SU-DHL-6 (cell line): Measurements from ENCODE around the gene RFK.

ENCODE experiments used
- H2AFZ ChIP-seq: fragments of 200-600 bp; sonication (generic); 2 replicates; pipeline ENCODE4 v1.6.1; 2014; ENCODE audit warnings: low read depth, mild to moderate bottlenecking, moderate library complexity, mixed read lengths, antibody characterized with exemption, low read length; ENCODE audit not compliant: severe bottlenecking
- H3F3A ChIP-seq: fragments of 200-600 bp; shearing (Covaris generic); 2 replicates; pipeline ENCODE4 v1.6.0; 2016; ENCODE audit warnings: antibody characterized with exemption, mild to moderate bottlenecking; ENCODE audit not compliant: insufficient read depth
- H3K27ac ChIP-seq: fragments of 200-600 bp; sonication (generic); 2 replicates; pipeline ENCODE4 v1.5.1; 2016; ENCODE audit warnings: low read depth, mild to moderate bottlenecking, low read length, moderate library complexity, mixed read lengths
- H3K27me3 ChIP-seq: fragments of 200-600 bp; sonication (generic), shearing (Covaris generic); 2 replicates; pipeline ENCODE4 v1.6.0; 2014; ENCODE audit warnings: mild to moderate bottlenecking, low read length
- H3K36me3 ChIP-seq: fragments of 200-600 bp; sonication (generic); 2 replicates; pipeline ENCODE4 v1.6.1; 2014; ENCODE audit warnings: mild to moderate bottlenecking, low read length, mixed read lengths
- H3K4me2 ChIP-seq: fragments of 300-600, 200-600 bp; shearing (Covaris generic), sonication (generic); 2 replicates; pipeline ENCODE4 v1.6.0; 2014; ENCODE audit warnings: low read length, low read depth, mild to moderate bottlenecking; ENCODE audit not compliant: poor library complexity, severe bottlenecking
- H3K4me3 ChIP-seq: fragments of 200-600 bp; sonication (generic); 2 replicates; pipeline ENCODE4 v1.5.1; 2014; ENCODE audit warnings: antibody characterized with exemption, low read length, mild to moderate bottlenecking, mixed read lengths; ENCODE audit not compliant: insufficient read depth, poor library complexity, severe bottlenecking
- H3K79me2 ChIP-seq: fragments of 200-600 bp; sonication (generic); 2 replicates; pipeline ENCODE4 v1.6.1; 2014; ENCODE audit warnings: mild to moderate bottlenecking, low read length, moderate library complexity; ENCODE audit not compliant: insufficient read depth
- H3K9ac ChIP-seq: fragments of 200-600 bp; sonication (generic); 2 replicates; pipeline ENCODE4 v1.7.0; 2014; ENCODE audit warnings: mild to moderate bottlenecking, low read length
- H3K9me2 ChIP-seq: fragments of 200-600 bp; sonication (generic); replicated peaks from 2 replicates; pipeline ENCODE4 v1.6.1; 2014; ENCODE audit warnings: low read length; ENCODE audit not compliant: insufficient read depth
- H3K9me3 ChIP-seq: fragments of 200-600 bp; sonication (generic); 2 replicates; pipeline ENCODE4 v1.6.1; 2014; ENCODE audit warnings: low read length, mixed read lengths; ENCODE audit not compliant: insufficient read depth
- H4K20me1 ChIP-seq: fragments of 200-600 bp; sonication (generic); 2 replicates; pipeline ENCODE4 v1.6.1; 2014; ENCODE audit warnings: low read depth, mild to moderate bottlenecking, antibody characterized with exemption, low read length, moderate library complexity, mixed read lengths
- EZH2phosphoT487 ChIP-seq: fragments of 200-600 bp; sonication (generic), shearing (Covaris generic); conservative IDR thresholded peaks from 2 replicates; pipeline ENCODE4 v1.6.1; 2018; ENCODE audit warnings: mild to moderate bottlenecking, antibody characterized with exemption, low read length, moderate library complexity, mixed read lengths
- TF ChIP-seq, protein P1 (sequence below): fragments of 200-600 bp; sonication (generic); IDR thresholded peaks from one replicate; pipeline ENCODE4 v1.5.1; 2017; ENCODE audit warnings: antibody characterized with exemption, mild to moderate bottlenecking, low read length, moderate library complexity; ENCODE audit not compliant: insufficient read depth, poor library complexity, severe bottlenecking

RFK gene

DNA sequence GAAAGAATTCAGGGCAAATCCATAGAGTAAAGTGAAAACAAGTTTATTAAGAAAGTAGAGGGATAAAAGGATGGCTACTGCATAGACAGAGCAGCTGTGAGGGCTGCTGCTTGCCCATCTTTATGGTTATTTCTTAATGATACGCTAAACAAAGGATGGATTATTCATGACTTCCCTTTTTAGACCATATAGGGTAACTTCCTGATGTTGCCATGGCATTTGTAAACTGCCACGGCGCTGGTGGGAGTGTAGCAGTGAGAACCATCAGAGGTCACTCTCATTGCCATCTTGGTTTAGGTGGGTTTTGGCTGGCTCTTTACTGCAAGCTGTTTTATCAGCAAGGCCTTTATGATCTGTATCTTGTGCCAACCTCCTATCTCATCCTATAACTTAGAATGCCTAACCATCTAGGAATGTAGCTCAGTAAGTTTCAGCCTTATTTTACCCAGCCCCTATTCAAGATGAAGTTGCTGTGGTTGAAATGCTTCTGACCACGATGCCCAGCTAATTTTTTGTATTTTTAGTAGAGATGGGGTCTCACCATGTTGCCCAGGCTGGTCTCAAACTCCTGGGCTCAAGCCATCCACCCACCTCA is 42.1 kb downstream of the RFK start:
- no peaks in the 10 kb centered on the region for H3K9me2 ChIP-seq
- no peak for TF ChIP-seq EZH2phosphoT487
- TF ChIP-seq, protein P1, sequence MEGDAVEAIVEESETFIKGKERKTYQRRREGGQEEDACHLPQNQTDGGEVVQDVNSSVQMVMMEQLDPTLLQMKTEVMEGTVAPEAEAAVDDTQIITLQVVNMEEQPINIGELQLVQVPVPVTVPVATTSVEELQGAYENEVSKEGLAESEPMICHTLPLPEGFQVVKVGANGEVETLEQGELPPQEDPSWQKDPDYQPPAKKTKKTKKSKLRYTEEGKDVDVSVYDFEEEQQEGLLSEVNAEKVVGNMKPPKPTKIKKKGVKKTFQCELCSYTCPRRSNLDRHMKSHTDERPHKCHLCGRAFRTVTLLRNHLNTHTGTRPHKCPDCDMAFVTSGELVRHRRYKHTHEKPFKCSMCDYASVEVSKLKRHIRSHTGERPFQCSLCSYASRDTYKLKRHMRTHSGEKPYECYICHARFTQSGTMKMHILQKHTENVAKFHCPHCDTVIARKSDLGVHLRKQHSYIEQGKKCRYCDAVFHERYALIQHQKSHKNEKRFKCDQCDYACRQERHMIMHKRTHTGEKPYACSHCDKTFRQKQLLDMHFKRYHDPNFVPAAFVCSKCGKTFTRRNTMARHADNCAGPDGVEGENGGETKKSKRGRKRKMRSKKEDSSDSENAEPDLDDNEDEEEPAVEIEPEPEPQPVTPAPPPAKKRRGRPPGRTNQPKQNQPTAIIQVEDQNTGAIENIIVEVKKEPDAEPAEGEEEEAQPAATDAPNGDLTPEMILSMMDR = no peak

DNA sequence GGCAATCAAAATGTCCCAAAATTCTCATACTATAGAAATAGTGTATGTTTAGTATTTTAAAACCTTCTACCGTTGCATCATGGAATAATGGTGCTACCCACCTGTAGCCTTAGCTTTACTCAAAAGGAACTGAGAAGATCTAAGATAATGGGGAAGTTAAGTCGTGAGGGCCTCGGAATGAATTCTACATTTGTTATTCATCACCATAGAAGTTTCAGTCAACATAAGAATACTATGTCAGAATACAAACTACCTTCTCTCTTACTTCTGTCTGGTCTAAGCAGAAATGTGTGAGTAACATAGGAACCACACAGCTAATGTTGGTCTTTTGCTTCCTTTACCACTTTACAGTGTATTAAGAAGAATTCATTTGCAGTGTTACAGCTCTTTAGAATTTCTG is 43.2 kb downstream of the RFK start:
- Histone ChIP-seq H3K27ac (no peak overlapping the region), H3K4me2 (no peak overlapping the region)

More for the DNA sequence above, 42.1 kb downstream of the RFK start:
- H3K9me3 ChIP-seq = no peaks in the 10 kb centered on the region
- H3K9ac ChIP-seq = no peak overlapping the region
- no peak overlapping the region for H3K27ac ChIP-seq
- no peaks in the 10 kb centered on the region for H3K79me2 ChIP-seq
- no peaks in the 10 kb centered on the region for H4K20me1 ChIP-seq
- H3K4me2 ChIP-seq = no peak overlapping the region
- H3F3A ChIP-seq = no peaks in the 10 kb centered on the region
- H3K27me3 ChIP-seq = no peaks in the 10 kb centered on the region
- no peak overlapping the region for H2AFZ ChIP-seq
- no peaks in the 10 kb centered on the region for H3K36me3 ChIP-seq
- no peak overlapping the region for H3K4me3 ChIP-seq

GRCh38 chr9:76349865-76350264 is 44.4 kb downstream of the RFK start:
- Histone ChIP-seq H3K36me3 (no peaks in the 10 kb centered on the region), H3K79me2 (no peaks in the 10 kb centered on the region), H2AFZ (no peak overlapping the region), H3K4me2 (no peak overlapping the region), H3K9ac (no peak overlapping the region), H4K20me1 (no peaks in the 10 kb centered on the region), H3K9me3 (no peaks in the 10 kb centered on the region), H3F3A (no peaks in the 10 kb centered on the region), H3K4me3 (no peak overlapping the region), H3K27me3 (no peaks in the 10 kb centered on the region), H3K27ac (no peak overlapping the region), H3K9me2 (no peaks in the 10 kb centered on the region)
- TF ChIP-seq, protein P1 = no peak
- no peak for TF ChIP-seq EZH2phosphoT487

More for the DNA sequence above, 43.2 kb downstream of the RFK start:
- Histone ChIP-seq H3K4me3 (no peak overlapping the region), H4K20me1 (no peaks in the 10 kb centered on the region), H3K27me3 (no peaks in the 10 kb centered on the region), H3K79me2 (no peaks in the 10 kb centered on the region), H3F3A (no peaks in the 10 kb centered on the region), H3K36me3 (no peaks in the 10 kb centered on the region), H2AFZ (no peak overlapping the region), H3K9ac (no peak overlapping the region), H3K9me3 (no peaks in the 10 kb centered on the region), H3K9me2 (no peaks in the 10 kb centered on the region)
- TF ChIP-seq, protein P1 = no peak
- TF ChIP-seq EZH2phosphoT487 = no peak
